B cell (primary cell): ENCODE measurements around the gene RHOBTB1. TPM values are rescaled to one million over a fixed set of nuclear protein-coding genes. Genes with fewer than 3 reads are reported as not detected.

Experiments
- ATAC-seq: fragments of 200-7000 bp; cut with Tn5 transposase; one replicate; pipeline ENCODE4 v1.10.0; 2021; ENCODE audit warnings: low read depth, mild to moderate bottlenecking, moderate number of reproducible peaks, moderate library complexity
- CTCF ChIA-PET: fragments of 350-600 bp; sonication (Branson Sonifier 250); formaldehyde crosslinking; loops from one replicate; lab custom pipeline; 2021; ENCODE audit warnings: antibody characterized with exemption, inconsistent platforms; lab: Charles Lee
- POLR2A ChIA-PET: fragments of 350-600 bp; sonication (Branson Sonifier 250); formaldehyde crosslinking; loops from one replicate; lab custom pipeline; 2021; ENCODE audit warnings: antibody characterized with exemption; lab: Charles Lee
- DNase-seq: peaks from one replicate; pipeline ENCODE4 v3.0.0; 2013
- H2AFZ ChIP-seq: 2 replicates; pipeline ENCODE4 v1.6.1; 2012; ENCODE audit warnings: mild to moderate bottlenecking, low read depth, low read length; ENCODE audit not compliant: insufficient read depth, poor library complexity, severe bottlenecking
- H3K27ac ChIP-seq, 2 donors: 1 replicate in 1 of 2; 2 replicates in 1 of 2; pipeline ENCODE4 v1.5.1; 2012 to 2013; ENCODE audit warnings: low read length in 2 of 2, mild to moderate bottlenecking in 2 of 2, moderate library complexity in 1 of 2
- H3K27me3 ChIP-seq, 4 experiments: fragments of 200-600 bp in 1 of 4; sonication (generic) in 1 of 4; replicated peaks in 1 of 4; 1 replicate in 2 of 4; 2 replicates in 2 of 4; pipeline versions ENCODE4 v1.6.1 to v1.7.0; 2013 to 2016; ENCODE audit warnings: low read length in 3 of 4, mild to moderate bottlenecking in 2 of 4, mixed read lengths in 1 of 4, moderate library complexity in 1 of 4; ENCODE audit not compliant: insufficient read depth in 4 of 4, control insufficient read depth in 3 of 4; ENCODE audit errors: control extremely low read depth in 1 of 4
- H3K36me3 ChIP-seq, 2 experiments: replicated peaks in 1 of 2; 1 replicate in 1 of 2; 2 replicates in 1 of 2; pipeline versions ENCODE4 v1.6.1 to v1.7.1; 2013; ENCODE audit warnings: low read length in 1 of 2; ENCODE audit not compliant: insufficient read depth in 2 of 2, control insufficient read depth in 1 of 2; ENCODE audit errors: control extremely low read depth in 1 of 2, extremely low read depth in 1 of 2
- H3K4me1 ChIP-seq, 2 donors: fragments of 200-600 bp in 1 of 2; sonication (generic) in 1 of 2; 1 replicate in 1 of 2; 2 replicates in 1 of 2; pipeline versions ENCODE4 v1.5.1 to v1.6.1; 2013 to 2017; ENCODE audit warnings: low read length in 2 of 2; ENCODE audit not compliant: control insufficient read depth in 2 of 2, insufficient read depth in 2 of 2
- H3K4me2 ChIP-seq: replicated peaks from 2 replicates; pipeline ENCODE3; 2012; ENCODE audit warnings: mild to moderate bottlenecking, low read depth, low read length; ENCODE audit not compliant: poor library complexity, severe bottlenecking
- H3K4me3 ChIP-seq, 5 experiments: fragments of 200-600 bp in 1 of 5; sonication (generic) in 1 of 5; 1 replicate in 3 of 5; 2 replicates in 2 of 5; pipeline versions ENCODE4 v1.5.1 to v1.7.0; 2011 to 2016; ENCODE audit warnings: low read length in 4 of 5, mild to moderate bottlenecking in 4 of 5, low read depth in 2 of 5, control low read depth in 1 of 5, moderate library complexity in 1 of 5; ENCODE audit not compliant: insufficient read depth in 1 of 5; ENCODE audit errors: control extremely low read depth in 1 of 5, extremely low read depth in 1 of 5
- H3K79me2 ChIP-seq: fragments of 200-600 bp; sonication (generic); one replicate; pipeline ENCODE4 v1.6.0; 2016; ENCODE audit warnings: low read length; ENCODE audit not compliant: control insufficient read depth, insufficient read depth
- H3K9ac ChIP-seq: fragments of 200-600 bp; sonication (generic); 2 replicates; pipeline ENCODE4 v1.6.1; 2017; ENCODE audit warnings: mild to moderate bottlenecking, low read length, moderate library complexity
- H3K9me3 ChIP-seq, 3 donors: one replicate each; pipeline versions ENCODE4 v1.6.1 to v1.7.1; 2013; ENCODE audit warnings: low read length in 2 of 3; ENCODE audit not compliant: control insufficient read depth in 2 of 3, insufficient read depth in 1 of 3; ENCODE audit errors: control extremely low read depth in 1 of 3
- H4K20me1 ChIP-seq: 2 replicates; pipeline ENCODE4 v1.6.0; 2012; ENCODE audit warnings: mild to moderate bottlenecking, low read length; ENCODE audit not compliant: insufficient read depth, control insufficient read depth, poor library complexity, severe bottlenecking
- H3K27ac Mint-ChIP-seq: one replicate; pipeline ENCODE4 v1.8.0; 2021; ENCODE audit warnings: mixed read lengths
- H3K27me3 Mint-ChIP-seq: one replicate; pipeline ENCODE4 v1.8.0; 2021; ENCODE audit warnings: mixed read lengths
- H3K4me1 Mint-ChIP-seq: one replicate; pipeline ENCODE4 v1.8.0; 2021; ENCODE audit warnings: mixed read lengths
- H3K4me3 Mint-ChIP-seq: one replicate; pipeline ENCODE4 v1.8.0; 2021; ENCODE audit warnings: mixed read lengths
- H3K9me3 Mint-ChIP-seq: one replicate; pipeline ENCODE4 v1.8.0; 2022; ENCODE audit warnings: mixed read lengths; ENCODE audit not compliant: insufficient read depth
- CTCF ChIP-seq: fragments of 200-600 bp; IDR thresholded peaks from one replicate; pipeline ENCODE4 v1.8.0; 2022; ENCODE audit warnings: antibody characterized with exemption, mild to moderate bottlenecking
- EZH2 ChIP-seq: IDR thresholded peaks from 2 replicates; pipeline ENCODE4 v1.6.1; 2012; ENCODE audit warnings: borderline replicate concordance, low read depth, mild to moderate bottlenecking, moderate library complexity, low read length; ENCODE audit not compliant: insufficient read depth, poor library complexity, severe bottlenecking
- WGBS: methylation state at CpG from one replicate; pipeline ENCODE4 v1.1.5; 2013; ENCODE audit warnings: missing lambda C conversion rate; ENCODE audit not compliant: insufficient coverage; 5-methylcytosine and 5-hydroxymethylcytosine counted together
- intact Hi-C: fragments of 100-400 bp; cut with micrococcal nuclease; formaldehyde crosslinking; loops from one replicate; pipeline ENCODE4 v1.10.0; 2022
- polyA plus RNA-seq: library from polyadenylated mRNA; depleted of rRNA; stranded (reverse); fragments of >200 nt; gene quantifications from 2 replicates; pipeline ENCODE4 v1.2.3, GENCODE V29; 2012
- total RNA-seq, 2 donors: library from RNA; stranded (reverse); fragments of 120-200 nt in 1 of 2; gene quantifications; 1 replicate in 1 of 2; 2 replicates in 1 of 2; pipeline versions ENCODE4 v1.2.3 to v1.2.4, GENCODE V29; 2013 to 2022

RHOBTB1 gene
- total and polyA plus RNA-seq, 2 donors (not counting 1 experiment from before 2014, with no cell fraction given): 0.07 to 0.60 TPM

- Mint-ChIP-seq H3K4me1 (no peaks in the 10 kb centered on the region), H3K4me3 (no peak overlapping the region), H3K27me3 (peaks cover 10% of the 10 kb centered on the region), H3K27ac (no peak overlapping the region), H3K9me3 (no peaks in the 10 kb centered on the region)
- ChIA-PET CTCF (interaction anchor here (1.5 kb wide), 1 partner anchor 142 kb away, joined by 4 read pairs; no protein-coding TSS in a partner anchor), POLR2A (no interaction called here)
- intact Hi-C loops: no loop called here
- Histone ChIP-seq H3K36me3 (no peaks in the 10 kb centered on the region), H3K27ac (no peak overlapping the region), H3K27me3 (peaks cover 0 to 1% (median 0%) of the 10 kb centered on the region in 4 experiments), H3K79me2 (no peaks in the 10 kb centered on the region), H4K20me1 (no peaks in the 10 kb centered on the region), H2AFZ (no peak overlapping the region), H3K4me1 (no peaks in the 10 kb centered on the region), H3K9me3 (no peaks in the 10 kb centered on the region), H3K9ac (no peak overlapping the region), H3K4me2 (no peak overlapping the region), H3K4me3 (no peak overlapping the region)
- ATAC-seq: no peak
- DNase-seq: no peak
- TF ChIP-seq CTCF (no peak), EZH2 (no peak)
- 100% methylated on average over 2 of the region's 4 CpGs for whole genome bisulfite sequencing
Observed at GRCh38 chr10:60822809-60823208, 121.2 kb downstream of the RHOBTB1 start.

DNA sequence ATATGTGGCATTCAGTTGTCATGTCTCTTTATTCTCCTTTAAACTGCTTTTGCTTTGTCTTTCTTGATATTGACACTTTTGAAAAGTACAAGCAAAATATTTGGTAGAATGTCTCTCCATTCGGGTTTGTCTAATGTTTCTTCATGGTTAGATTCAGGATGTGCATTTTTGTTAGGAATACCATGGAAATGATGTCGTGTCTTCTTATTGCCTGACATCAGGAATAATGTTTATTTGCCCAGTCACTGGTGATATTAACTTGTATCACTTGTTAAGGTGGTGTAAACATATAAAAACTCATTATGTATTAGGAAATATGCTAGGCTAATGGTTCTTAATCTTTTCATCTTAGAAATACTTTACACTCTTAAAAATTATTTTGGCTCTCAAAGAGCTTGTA lies 122.3 kb downstream of the RHOBTB1 start:
- Mint-ChIP-seq H3K27ac (no peak overlapping the region), H3K27me3 (peaks cover 10% of the 10 kb centered on the region), H3K4me3 (no peak overlapping the region), H3K9me3 (no peaks in the 10 kb centered on the region), H3K4me1 (peaks cover 5% of the 10 kb centered on the region)
- H3K9me3 ChIP-seq: no peaks in the 10 kb centered on the region
- peaks cover 0 to 1% of the 10 kb centered on the region in 2 donors for H3K4me1 ChIP-seq
- H3K79me2 ChIP-seq: no peaks in the 10 kb centered on the region
- no peaks in the 10 kb centered on the region for H3K36me3 ChIP-seq
- DNase-seq (no peak), ATAC-seq (no peak)
- H2AFZ ChIP-seq: no peak overlapping the region
- ChIA-PET POLR2A (no interaction called here), CTCF (interaction anchor here (1.5 kb wide), 1 partner anchor 143 kb away, joined by 4 read pairs; no protein-coding TSS in a partner anchor)
- H3K4me3 ChIP-seq: no peak overlapping the region
- H4K20me1 ChIP-seq: no peaks in the 10 kb centered on the region
- H3K27me3 ChIP-seq: no peaks in the 10 kb centered on the region
- TF ChIP-seq CTCF: no peak
- no peak for TF ChIP-seq EZH2
- no peak overlapping the region for H3K4me2 ChIP-seq
- no peak overlapping the region for H3K27ac ChIP-seq
- H3K9ac ChIP-seq: no peak overlapping the region
- WGBS: no CpG with 5 or more reads among the region's 2 CpGs
- intact Hi-C loops: no loop called here
